Testis (tissue), 2 donors: ENCODE measurements around the gene TFB1M.

Source experiments
- POLR2A ChIP-seq: fragments of 450-650 bp; IDR thresholded peaks from one replicate; pipeline ENCODE4 v1.6.1; 2017; ENCODE audit warnings: antibody characterized with exemption, mild to moderate bottlenecking, moderate library complexity
- TF ChIP-seq, protein P1 (sequence below), 3 experiments: fragments of 450-650 bp in 2 of 3; fragments of 200-600 bp in 1 of 3; sonication (generic) in 1 of 3; IDR thresholded peaks; one replicate each; pipeline ENCODE4 v1.5.1; 2016 to 2019; ENCODE audit warnings: antibody characterized with exemption in 3 of 3, mild to moderate bottlenecking in 2 of 3, moderate library complexity in 1 of 3

DNA sequence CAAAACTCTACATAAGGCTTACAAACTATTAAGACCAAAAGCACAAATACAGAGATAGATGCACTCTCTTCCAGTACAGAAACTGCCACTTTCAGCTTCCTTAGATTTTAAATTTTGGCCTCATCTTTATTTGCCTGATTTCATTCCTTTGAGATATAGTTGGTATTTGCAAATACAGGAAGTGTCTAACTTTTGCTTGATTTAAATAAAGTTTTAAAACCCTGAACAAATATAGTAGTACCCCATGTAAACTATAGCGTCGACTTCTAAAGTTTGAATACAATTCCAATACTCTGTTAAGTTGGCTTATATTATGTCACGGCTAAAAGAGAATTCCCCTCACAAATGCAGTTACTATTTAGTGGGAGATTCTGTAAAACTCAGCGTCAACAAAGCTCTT, 51.6 kb downstream of the TFB1M start:
- TF ChIP-seq, protein P1, sequence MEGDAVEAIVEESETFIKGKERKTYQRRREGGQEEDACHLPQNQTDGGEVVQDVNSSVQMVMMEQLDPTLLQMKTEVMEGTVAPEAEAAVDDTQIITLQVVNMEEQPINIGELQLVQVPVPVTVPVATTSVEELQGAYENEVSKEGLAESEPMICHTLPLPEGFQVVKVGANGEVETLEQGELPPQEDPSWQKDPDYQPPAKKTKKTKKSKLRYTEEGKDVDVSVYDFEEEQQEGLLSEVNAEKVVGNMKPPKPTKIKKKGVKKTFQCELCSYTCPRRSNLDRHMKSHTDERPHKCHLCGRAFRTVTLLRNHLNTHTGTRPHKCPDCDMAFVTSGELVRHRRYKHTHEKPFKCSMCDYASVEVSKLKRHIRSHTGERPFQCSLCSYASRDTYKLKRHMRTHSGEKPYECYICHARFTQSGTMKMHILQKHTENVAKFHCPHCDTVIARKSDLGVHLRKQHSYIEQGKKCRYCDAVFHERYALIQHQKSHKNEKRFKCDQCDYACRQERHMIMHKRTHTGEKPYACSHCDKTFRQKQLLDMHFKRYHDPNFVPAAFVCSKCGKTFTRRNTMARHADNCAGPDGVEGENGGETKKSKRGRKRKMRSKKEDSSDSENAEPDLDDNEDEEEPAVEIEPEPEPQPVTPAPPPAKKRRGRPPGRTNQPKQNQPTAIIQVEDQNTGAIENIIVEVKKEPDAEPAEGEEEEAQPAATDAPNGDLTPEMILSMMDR (IDR thresholded peaks at IDR 0.05), result no peak
- TF ChIP-seq POLR2A, result no peak
